Astrocyte of the cerebellum (primary cell): Measurements from ENCODE around the gene KCTD5.
"Not testable (repeated sequence)": the region's sequence is repeated elsewhere in the genome, so short reads cannot be mapped to it uniquely, and the experiment has no call there.

ENCODE experiments used
- DNase-seq: peaks from one replicate; pipeline ENCODE4 v3.0.0-alpha.2; 2011; ENCODE audit warnings: low read depth
- H3K4me3 ChIP-seq: 2 replicates; pipeline ENCODE4 v1.5.1; 2011; ENCODE audit warnings: mild to moderate bottlenecking, low read depth, low read length, moderate library complexity
- CTCF ChIP-seq: IDR thresholded peaks from 2 replicates; pipeline ENCODE4 v1.5.1; 2012; ENCODE audit warnings: low read length, low read depth, moderate library complexity, mild to moderate bottlenecking; ENCODE audit errors: missing control alignments
- in situ Hi-C: cut with HindIII; loops from 2 replicates; pipeline ENCODE4 v1.10.0; 2017; ENCODE audit warnings: low sequenced_read_pairs

Gene KCTD5

GRCh38 chr16:2720719-2721633, 38.7 kb downstream of the KCTD5 start:
- DNase-seq = peak; percentile 43
- H3K4me3 ChIP-seq = peak overlapping the region; percentile 56
- in situ Hi-C loops = no loop called here
- peak; percentile 50 for TF ChIP-seq CTCF

GRCh38 chr16:2721634-2722173, 39.4 kb downstream of the KCTD5 start:
- DNase-seq, in situ Hi-C loops: not testable (repeated sequence)
- H3K4me3 ChIP-seq = peak overlapping the region; percentile 56

- no peak for TF ChIP-seq CTCF
- DNase-seq = no peak
- in situ Hi-C loops = no loop called here
Measured at GRCh38 chr16:2724088-2724676, 41.9 kb downstream of the KCTD5 start.

GRCh38 chr16:2724816-2725348, 42.6 kb downstream of the KCTD5 start:
- no peak overlapping the region for H3K4me3 ChIP-seq
- no peak for TF ChIP-seq CTCF
- no peak for DNase-seq
- in situ Hi-C loops = no loop called here

More at GRCh38 chr16:2724088-2724676, 41.9 kb downstream of the KCTD5 start:
- no peak overlapping the region for H3K4me3 ChIP-seq

GRCh38 chr16:2726923-2727322, 44.6 kb downstream of the KCTD5 start:
- DNase-seq = no peak
- H3K4me3 ChIP-seq = no peak overlapping the region
- in situ Hi-C loops = no loop called here
- TF ChIP-seq CTCF = no peak

- TF ChIP-seq CTCF = no peak
- no peak for DNase-seq
- in situ Hi-C loops = no loop called here
- no peak overlapping the region for H3K4me3 ChIP-seq
Measured at GRCh38 chr16:2728034-2728433, 45.7 kb downstream of the KCTD5 start.
